ENCODE data around the gene SOX9. TPM values are rescaled to one million over a fixed set of nuclear protein-coding genes. Genes with fewer than 3 reads are reported as not detected.
"Not testable (repeated sequence)": the region's sequence is repeated elsewhere in the genome, so short reads cannot be mapped to it uniquely, and the experiment has no call there.

Gene SOX9
- total RNA-seq, 1 experiment from 2014 or later, result 0.38 TPM

DNA sequence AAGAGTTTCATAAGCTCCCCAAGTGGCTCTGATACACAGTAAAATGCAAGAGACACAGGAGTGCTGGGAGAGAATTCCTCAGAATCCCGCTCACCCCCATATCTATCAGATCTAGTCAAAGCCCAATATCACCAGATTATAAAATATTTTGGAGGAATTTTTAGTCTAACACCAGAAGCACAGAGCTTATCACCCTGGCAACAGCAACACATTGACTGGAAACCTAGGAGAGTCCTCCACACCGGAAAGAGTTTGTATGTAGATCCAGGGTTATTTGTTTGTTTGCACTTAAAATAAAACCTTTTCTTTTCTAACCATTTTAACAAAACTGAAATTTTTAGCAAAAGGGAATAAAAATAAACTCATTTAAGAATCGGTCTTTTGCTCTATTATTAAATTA, 7.2 kb downstream of the SOX9 start:
- no peak for DNase-seq

DNA sequence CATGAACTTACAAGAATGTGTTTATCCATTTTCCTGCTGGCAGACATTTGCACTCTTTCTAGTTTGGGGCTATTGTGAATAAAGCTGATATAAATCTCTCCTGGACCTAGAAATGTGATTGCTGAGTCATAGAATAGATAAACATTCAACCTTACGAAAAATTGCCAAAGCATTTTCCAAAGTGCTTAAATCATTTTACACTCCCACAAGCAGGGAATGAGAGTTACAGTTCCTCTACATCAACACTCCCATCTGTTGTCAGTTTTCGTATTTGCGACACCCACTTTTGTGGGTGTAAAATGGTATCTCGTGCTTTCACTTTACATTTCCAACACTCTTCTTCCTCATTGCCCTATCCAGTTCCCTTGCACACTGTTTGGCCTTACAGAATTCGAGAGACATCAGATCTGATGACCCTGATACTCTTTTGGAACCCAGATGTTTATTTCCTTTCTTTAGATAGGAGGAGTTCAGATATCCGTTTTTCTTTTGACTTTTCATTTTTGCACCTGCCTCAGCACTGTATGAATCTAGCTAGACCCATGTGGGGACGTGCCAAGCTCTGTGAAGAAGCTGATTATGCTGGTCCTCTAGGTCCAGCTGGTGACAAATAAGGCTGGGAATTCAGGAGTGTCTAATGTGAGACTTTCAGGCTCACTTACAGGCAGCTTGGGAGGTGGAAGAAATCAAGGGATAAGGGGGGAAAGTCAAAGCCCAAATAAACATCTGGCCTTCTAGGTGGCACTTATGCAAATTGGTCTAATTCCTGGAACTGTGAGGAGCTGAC, 14.0 kb downstream of the SOX9 start:
- Histone ChIP-seq H3K36me3 (replicated peaks; ENCODE audit: control insufficient read depth, insufficient read depth, low read length) (no peaks in the 10 kb centered on the region), H3K4me3 (ENCODE audit: insufficient read depth, low read depth, low read length) (no peak overlapping the region), H3K27me3 (ENCODE audit: control insufficient read depth, insufficient read depth, low read length) (no peaks in the 10 kb centered on the region)
- DNase-seq, result no peak

More for the DNA sequence above, 7.2 kb downstream of the SOX9 start:
- Histone ChIP-seq H3K36me3 (replicated peaks; ENCODE audit: control insufficient read depth, insufficient read depth, low read length) (no peaks in the 10 kb centered on the region), H3K27me3 (ENCODE audit: control insufficient read depth, insufficient read depth, low read length) (peaks cover 16% of the 10 kb centered on the region), H3K4me3 (ENCODE audit: insufficient read depth, low read depth, low read length) (no peak overlapping the region)

DNA sequence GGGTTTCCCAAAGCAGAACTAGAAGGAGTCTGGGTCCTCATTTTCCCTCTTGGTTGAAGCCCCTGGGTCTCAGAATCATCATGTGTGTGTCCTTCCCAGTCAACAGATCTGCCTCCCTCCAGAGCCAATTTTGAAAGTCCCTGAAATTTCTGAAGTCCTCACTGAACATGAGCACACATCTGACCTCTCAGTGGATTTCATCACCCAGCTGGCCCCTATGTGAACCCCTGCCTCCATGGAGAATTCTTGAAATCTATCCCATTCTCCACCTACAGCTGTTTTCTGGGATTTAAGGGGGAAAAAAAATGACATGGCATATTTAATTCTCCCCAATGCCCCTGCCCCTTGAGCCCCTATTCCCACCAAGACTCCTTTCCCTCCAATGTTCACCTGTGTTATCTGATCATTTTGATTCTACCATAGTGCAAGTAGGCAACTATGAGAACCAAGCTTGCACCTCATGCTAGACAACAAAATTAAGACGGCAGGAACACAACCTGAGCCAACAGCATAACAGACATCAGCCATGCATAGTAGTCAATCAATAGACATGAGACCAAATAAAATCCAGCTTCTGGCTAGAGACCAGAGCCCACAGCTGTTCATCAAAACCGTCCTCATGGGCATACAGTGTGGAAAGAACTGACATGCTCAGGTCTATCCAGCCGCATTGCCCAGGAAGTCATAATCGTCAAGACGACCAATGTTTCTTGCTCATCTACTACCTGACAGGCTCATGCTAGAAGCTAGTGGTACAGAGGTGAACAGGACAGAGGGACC, 14.9 kb downstream of the SOX9 start:
- no peaks in the 10 kb centered on the region for H3K27me3 ChIP-seq (ENCODE audit: control insufficient read depth, insufficient read depth, low read length)
- no peaks in the 10 kb centered on the region for H3K36me3 ChIP-seq (replicated peaks; ENCODE audit: control insufficient read depth, insufficient read depth, low read length)
- DNase-seq, result no peak
- no peak overlapping the region for H3K4me3 ChIP-seq (ENCODE audit: insufficient read depth, low read depth, low read length)

- DNase-seq, result no peak
Observed at GRCh38 chr17:72136692-72137091, 15.9 kb downstream of the SOX9 start.

DNA sequence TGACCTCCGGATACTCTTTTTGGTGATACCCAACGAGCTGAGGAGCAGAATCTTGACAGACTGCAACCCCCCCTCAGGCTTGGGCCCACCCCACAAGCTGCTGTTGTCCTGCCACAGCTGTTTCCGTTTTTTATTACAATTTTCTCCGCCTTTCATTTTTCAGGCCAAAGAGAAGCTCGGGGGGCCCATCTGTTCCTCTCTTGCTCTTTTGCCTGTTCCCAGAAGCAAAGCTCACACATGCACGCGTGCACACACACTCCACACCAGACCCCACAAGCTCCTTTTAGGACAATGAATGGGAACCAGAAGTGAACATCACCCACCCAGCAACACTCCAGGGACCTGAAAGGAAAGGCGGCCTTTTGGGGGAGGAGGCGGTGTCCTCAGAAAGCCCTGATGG, 16.3 kb downstream of the SOX9 start:
- Histone ChIP-seq H3K36me3 (replicated peaks; ENCODE audit: control insufficient read depth, insufficient read depth, low read length) (no peaks in the 10 kb centered on the region), H3K4me3 (ENCODE audit: insufficient read depth, low read depth, low read length) (no peak overlapping the region), H3K27me3 (ENCODE audit: control insufficient read depth, insufficient read depth, low read length) (no peaks in the 10 kb centered on the region)
- DNase-seq, result no peak

More at GRCh38 chr17:72136692-72137091, 15.9 kb downstream of the SOX9 start:
- Histone ChIP-seq H3K36me3 (replicated peaks; ENCODE audit: control insufficient read depth, insufficient read depth, low read length) (no peaks in the 10 kb centered on the region), H3K27me3 (ENCODE audit: control insufficient read depth, insufficient read depth, low read length) (no peaks in the 10 kb centered on the region), H3K4me3 (ENCODE audit: insufficient read depth, low read depth, low read length) (no peak overlapping the region)

GRCh38 chr17:72139212-72139611, 18.4 kb downstream of the SOX9 start:
- Histone ChIP-seq H3K36me3 (replicated peaks; ENCODE audit: control insufficient read depth, insufficient read depth, low read length) (no peaks in the 10 kb centered on the region), H3K27me3 (ENCODE audit: control insufficient read depth, insufficient read depth, low read length) (no peaks in the 10 kb centered on the region), H3K4me3 (ENCODE audit: insufficient read depth, low read depth, low read length) (no peak overlapping the region)
- no peak for DNase-seq

GRCh38 chr17:72141336-72141735, 20.5 kb downstream of the SOX9 start:
- Histone ChIP-seq H3K36me3 (replicated peaks; ENCODE audit: control insufficient read depth, insufficient read depth, low read length) (no peaks in the 10 kb centered on the region), H3K27me3 (ENCODE audit: control insufficient read depth, insufficient read depth, low read length) (no peaks in the 10 kb centered on the region), H3K4me3 (ENCODE audit: insufficient read depth, low read depth, low read length) (no peak overlapping the region)
- DNase-seq, result no peak

DNA sequence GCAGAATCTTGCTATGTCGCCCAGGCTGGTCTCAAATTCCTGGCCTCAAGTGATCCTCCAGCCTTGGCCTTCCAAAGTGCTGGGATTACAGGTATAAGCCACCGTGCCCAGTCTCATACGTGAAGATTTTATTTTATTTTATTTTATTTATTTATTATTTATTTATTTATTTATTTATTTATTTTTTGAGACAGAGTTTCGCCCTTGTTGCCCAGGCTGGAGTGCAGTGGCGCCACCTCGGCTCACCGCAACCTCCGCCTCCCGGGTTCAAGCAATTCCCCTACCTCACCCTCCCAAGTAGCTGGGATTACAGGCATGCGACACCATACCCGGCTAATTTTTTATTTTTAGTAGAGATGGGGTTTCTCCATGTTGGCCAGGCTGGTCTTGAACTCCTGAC, 21.3 kb downstream of the SOX9 start:
- not testable (repeated sequence) for H3K27me3 ChIP-seq (ENCODE audit: control insufficient read depth, insufficient read depth, low read length); H3K4me3 ChIP-seq (ENCODE audit: insufficient read depth, low read depth, low read length); H3K36me3 ChIP-seq (replicated peaks; ENCODE audit: control insufficient read depth, insufficient read depth, low read length); DNase-seq

- H3K36me3 ChIP-seq (replicated peaks; ENCODE audit: control insufficient read depth, insufficient read depth, low read length), result no peaks in the 10 kb centered on the region
- DNase-seq, result no peak
- no peaks in the 10 kb centered on the region for H3K27me3 ChIP-seq (ENCODE audit: control insufficient read depth, insufficient read depth, low read length)
- H3K4me3 ChIP-seq (ENCODE audit: insufficient read depth, low read depth, low read length), result no peak overlapping the region
Observed at GRCh38 chr17:72142614-72143013, 21.8 kb downstream of the SOX9 start.

- Histone ChIP-seq H3K27me3 (ENCODE audit: control insufficient read depth, insufficient read depth, low read length) (no peaks in the 10 kb centered on the region), H3K36me3 (replicated peaks; ENCODE audit: control insufficient read depth, insufficient read depth, low read length) (no peaks in the 10 kb centered on the region), H3K4me3 (ENCODE audit: insufficient read depth, low read depth, low read length) (no peak overlapping the region)
- DNase-seq, result no peak
Observed at GRCh38 chr17:72143245-72143644, 22.4 kb downstream of the SOX9 start.

DNA sequence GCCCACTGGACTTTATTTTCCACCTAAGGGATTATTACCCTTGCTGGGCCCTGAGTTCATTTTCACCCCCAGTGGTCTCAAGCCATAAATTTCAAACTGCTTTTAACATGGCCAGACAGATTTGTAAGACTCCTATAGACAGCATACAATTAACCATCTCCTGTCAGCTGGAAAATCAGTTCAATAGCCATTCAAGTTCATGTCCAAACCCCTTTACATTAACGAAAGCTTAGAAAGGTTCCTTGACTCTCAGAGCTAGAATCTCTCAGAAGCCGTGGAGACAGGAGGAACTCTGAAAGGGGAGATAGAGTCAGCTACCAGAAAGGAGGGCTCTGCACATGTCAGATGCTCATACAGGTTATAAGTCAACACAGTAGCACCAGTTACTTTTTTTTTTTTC, 23.3 kb downstream of the SOX9 start:
- Histone ChIP-seq H3K4me3 (ENCODE audit: insufficient read depth, low read depth, low read length) (no peak overlapping the region), H3K36me3 (replicated peaks; ENCODE audit: control insufficient read depth, insufficient read depth, low read length) (no peaks in the 10 kb centered on the region), H3K27me3 (ENCODE audit: control insufficient read depth, insufficient read depth, low read length) (no peaks in the 10 kb centered on the region)
- DNase-seq, result no peak

- Histone ChIP-seq H3K27me3 (ENCODE audit: control insufficient read depth, insufficient read depth, low read length) (no peaks in the 10 kb centered on the region), H3K4me3 (ENCODE audit: insufficient read depth, low read depth, low read length) (no peak overlapping the region), H3K36me3 (replicated peaks; ENCODE audit: control insufficient read depth, insufficient read depth, low read length) (no peaks in the 10 kb centered on the region)
- DNase-seq, result no peak
Observed at GRCh38 chr17:72145562-72145961, 24.7 kb downstream of the SOX9 start.

DNA sequence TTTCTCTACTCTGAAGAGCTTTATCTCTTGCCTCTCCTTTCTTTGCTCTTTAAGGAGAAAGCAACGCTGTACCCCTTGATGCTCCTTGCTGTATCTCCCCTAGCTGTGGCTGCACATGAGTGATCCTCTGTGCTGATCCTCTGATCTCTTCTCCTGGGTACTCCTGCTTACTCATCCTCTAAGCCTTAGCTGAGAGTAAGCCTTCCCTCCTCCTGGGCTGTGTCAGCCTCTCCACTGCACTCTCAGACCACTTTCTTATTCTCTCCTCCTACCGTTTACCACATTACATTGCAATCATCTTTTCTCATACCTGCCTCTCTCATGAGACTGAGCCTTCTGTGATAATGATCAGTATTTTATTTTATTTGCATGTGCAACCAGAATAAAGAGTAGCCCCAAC, 25.1 kb downstream of the SOX9 start:
- DNase-seq, result no peak
- no peak overlapping the region for H3K4me3 ChIP-seq (ENCODE audit: insufficient read depth, low read depth, low read length)
- no peaks in the 10 kb centered on the region for H3K27me3 ChIP-seq (ENCODE audit: control insufficient read depth, insufficient read depth, low read length)
- no peaks in the 10 kb centered on the region for H3K36me3 ChIP-seq (replicated peaks; ENCODE audit: control insufficient read depth, insufficient read depth, low read length)

GRCh38 chr17:72146371-72146770, 25.6 kb downstream of the SOX9 start:
- Histone ChIP-seq H3K4me3 (ENCODE audit: insufficient read depth, low read depth, low read length) (no peak overlapping the region), H3K27me3 (ENCODE audit: control insufficient read depth, insufficient read depth, low read length) (no peaks in the 10 kb centered on the region), H3K36me3 (replicated peaks; ENCODE audit: control insufficient read depth, insufficient read depth, low read length) (no peaks in the 10 kb centered on the region)
- DNase-seq, result no peak

Data from H7 (cell line).